Fibroblast of lung (primary cell): ENCODE results near the gene GNPTAB. TPM values are rescaled to one million over a fixed set of nuclear protein-coding genes. Genes with fewer than 3 reads are reported as not detected.

Source experiments
- DNase-seq, 2 donors: peaks; one replicate each; pipeline versions ENCODE4 v3.0.0 to v3.0.0-alpha.2; 2010; ENCODE audit warnings: low read depth in 2 of 2
- H2AFZ ChIP-seq: 2 replicates; pipeline ENCODE4 v1.5.1; 2012; ENCODE audit warnings: low read length, control low read depth, inconsistent platforms
- H3K27ac ChIP-seq: 2 replicates; pipeline ENCODE4 v1.5.1; 2011; ENCODE audit warnings: low read length, control low read depth; ENCODE audit not compliant: insufficient read depth
- H3K27me3 ChIP-seq: 2 replicates; pipeline ENCODE4 v1.5.1; 2011; ENCODE audit warnings: mild to moderate bottlenecking, low read length; ENCODE audit not compliant: control insufficient read depth, insufficient read depth
- H3K36me3 ChIP-seq: 2 replicates; pipeline ENCODE4 v1.5.1; 2011; ENCODE audit warnings: low read length; ENCODE audit not compliant: control insufficient read depth, insufficient read depth
- H3K4me1 ChIP-seq: 2 replicates; pipeline ENCODE4 v1.5.1; 2011; ENCODE audit warnings: low read length; ENCODE audit not compliant: control insufficient read depth, insufficient read depth; ENCODE audit errors: extremely low read depth
- H3K4me2 ChIP-seq: 2 replicates; pipeline ENCODE4 v1.5.1; 2011; ENCODE audit warnings: low read length, control low read depth; ENCODE audit not compliant: insufficient read depth; ENCODE audit errors: extremely low read depth
- H3K4me3 ChIP-seq, 4 experiments: fragments of 200-600 bp in 1 of 4; sonication (generic) in 1 of 4; replicated peaks in 1 of 4; 2 replicates each; pipeline ENCODE4 v1.5.1; 2011 to 2016; ENCODE audit warnings: low read length in 4 of 4, low read depth in 3 of 4, mild to moderate bottlenecking in 3 of 4, control low read depth in 2 of 4, inconsistent platforms in 1 of 4, mixed read lengths in 1 of 4; ENCODE audit not compliant: insufficient read depth in 1 of 4; ENCODE audit errors: control extremely low read depth in 1 of 4
- H3K79me2 ChIP-seq: 2 replicates; pipeline ENCODE4 v1.5.1; 2012; ENCODE audit warnings: mild to moderate bottlenecking, low read length, inconsistent platforms; ENCODE audit not compliant: control insufficient read depth, insufficient read depth
- H3K9ac ChIP-seq: 2 replicates; pipeline ENCODE4 v1.5.1; 2011; ENCODE audit warnings: mild to moderate bottlenecking, low read length, control low read depth; ENCODE audit not compliant: insufficient read depth
- H3K9me3 ChIP-seq: 2 replicates; pipeline ENCODE4 v1.5.1; 2012; ENCODE audit warnings: low read depth, low read length; ENCODE audit not compliant: control insufficient read depth, insufficient read depth
- H4K20me1 ChIP-seq: 2 replicates; pipeline ENCODE4 v1.5.1; 2011; ENCODE audit warnings: low read length; ENCODE audit not compliant: control insufficient read depth, insufficient read depth; ENCODE audit errors: extremely low read depth
- EZH2 ChIP-seq: IDR thresholded peaks from 2 replicates; pipeline ENCODE4 v1.5.1; 2012; ENCODE audit warnings: low read length, control low read depth, mild to moderate bottlenecking; ENCODE audit errors: missing control alignments
- polyA plus RNA-seq, 2 donors: library from polyadenylated mRNA; depleted of rRNA in 1 of 2; stranded (reverse) in 1 of 2; unstranded in 1 of 2; fragments of >200 nt; gene quantifications; 2 replicates each; pipeline ENCODE4 v1.2.1, GENCODE V29; 2011 to 2012; ENCODE audit warnings: missing spikeins in 1 of 2
- total RNA-seq: library from RNA; depleted of rRNA; stranded (reverse); fragments of >200 nt; gene quantifications from 2 replicates; pipeline ENCODE4 v1.2.1, GENCODE V29; 2014
- TF ChIP-seq, protein P1 (sequence below), 2 donors: IDR thresholded peaks in 1 of 2; conservative IDR thresholded peaks in 1 of 2; 1 replicate in 1 of 2; 2 replicates in 1 of 2; pipeline ENCODE4 v1.5.1; 2011 to 2012; ENCODE audit warnings: low read length in 2 of 2, control low read depth in 1 of 2, inconsistent platforms in 1 of 2, low read depth in 1 of 2, mild to moderate bottlenecking in 1 of 2

Gene GNPTAB
- total and polyA plus RNA-seq, 2 donors (not counting 1 experiment from before 2014, with no cell fraction given), result 49.7 to 58.4 TPM

- Histone ChIP-seq H3K27me3 (no peaks in the 10 kb centered on the region), H3K4me3 (no peak overlapping the region), H2AFZ (no peak overlapping the region), H3K4me1 (no peaks in the 10 kb centered on the region), H3K4me2 (no peak overlapping the region), H3K9me3 (no peaks in the 10 kb centered on the region), H4K20me1 (no peaks in the 10 kb centered on the region), H3K79me2 (no peaks in the 10 kb centered on the region), H3K9ac (no peak overlapping the region), H3K27ac (no peak overlapping the region), H3K36me3 (peaks cover 3% of the 10 kb centered on the region)
- DNase-seq, result no peak
- TF ChIP-seq EZH2, result no peak
- TF ChIP-seq, protein P1, sequence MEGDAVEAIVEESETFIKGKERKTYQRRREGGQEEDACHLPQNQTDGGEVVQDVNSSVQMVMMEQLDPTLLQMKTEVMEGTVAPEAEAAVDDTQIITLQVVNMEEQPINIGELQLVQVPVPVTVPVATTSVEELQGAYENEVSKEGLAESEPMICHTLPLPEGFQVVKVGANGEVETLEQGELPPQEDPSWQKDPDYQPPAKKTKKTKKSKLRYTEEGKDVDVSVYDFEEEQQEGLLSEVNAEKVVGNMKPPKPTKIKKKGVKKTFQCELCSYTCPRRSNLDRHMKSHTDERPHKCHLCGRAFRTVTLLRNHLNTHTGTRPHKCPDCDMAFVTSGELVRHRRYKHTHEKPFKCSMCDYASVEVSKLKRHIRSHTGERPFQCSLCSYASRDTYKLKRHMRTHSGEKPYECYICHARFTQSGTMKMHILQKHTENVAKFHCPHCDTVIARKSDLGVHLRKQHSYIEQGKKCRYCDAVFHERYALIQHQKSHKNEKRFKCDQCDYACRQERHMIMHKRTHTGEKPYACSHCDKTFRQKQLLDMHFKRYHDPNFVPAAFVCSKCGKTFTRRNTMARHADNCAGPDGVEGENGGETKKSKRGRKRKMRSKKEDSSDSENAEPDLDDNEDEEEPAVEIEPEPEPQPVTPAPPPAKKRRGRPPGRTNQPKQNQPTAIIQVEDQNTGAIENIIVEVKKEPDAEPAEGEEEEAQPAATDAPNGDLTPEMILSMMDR (conservative IDR thresholded peaks at IDR 0.05 in 1 of 2, IDR thresholded peaks at IDR 0.05 in 1 of 2; ENCODE audit: low read depth in 1 of 2, low read length in 2 of 2), result no peak
Measured at GRCh38 chr12:101740980-101741379, 89.8 kb downstream of the GNPTAB start.

DNA sequence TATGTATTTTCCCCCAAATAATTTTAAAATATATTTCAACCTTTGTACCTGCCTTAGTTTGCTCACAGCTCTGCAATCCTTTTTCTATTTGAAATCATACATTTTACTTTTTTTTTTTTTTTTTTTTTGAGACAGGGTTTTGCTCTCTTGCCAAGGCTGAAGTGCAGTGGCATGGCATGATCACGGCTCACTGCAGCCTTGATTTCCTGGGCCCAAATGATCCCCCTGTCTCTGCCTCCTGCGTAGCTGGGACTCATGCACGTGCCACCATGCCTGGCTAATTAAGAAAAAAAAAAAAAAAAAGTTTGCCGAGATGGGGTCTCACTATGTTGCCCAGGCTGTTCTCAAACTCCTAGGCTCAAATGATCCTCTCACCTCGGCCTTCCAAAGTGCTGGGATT is 90.2 kb downstream of the GNPTAB start:
- Histone ChIP-seq H3K4me1 (no peaks in the 10 kb centered on the region), H3K27me3 (no peaks in the 10 kb centered on the region), H3K36me3 (peaks cover 3% of the 10 kb centered on the region), H2AFZ (no peak overlapping the region), H3K9ac (no peak overlapping the region), H3K9me3 (no peaks in the 10 kb centered on the region), H3K27ac (no peak overlapping the region), H3K79me2 (no peaks in the 10 kb centered on the region), H3K4me3 (no peak overlapping the region), H3K4me2 (no peak overlapping the region), H4K20me1 (no peaks in the 10 kb centered on the region)
- TF ChIP-seq EZH2, result no peak
- TF ChIP-seq, protein P1 (conservative IDR thresholded peaks at IDR 0.05 in 1 of 2, IDR thresholded peaks at IDR 0.05 in 1 of 2; ENCODE audit: low read depth in 1 of 2, low read length in 2 of 2), result no peak
- DNase-seq, result no peak

GRCh38 chr12:101738920-101739665 is 91.7 kb downstream of the GNPTAB start, which contains the start of gene SYCP3:
SYCP3 (minus strand) TSS chr12:101739462; CDS start chr12:101737935, 1,527 bp downstream.
- no peak within 1 kb of the TSS for H3K4me2 ChIP-seq
- no peaks in the 10 kb centered on the region for H4K20me1 ChIP-seq
- no peak within 1 kb of the TSS for H3K9ac ChIP-seq
- H3K4me3 ChIP-seq, result no peak within 1 kb of the TSS
- H3K4me1 ChIP-seq, result no peaks in the 10 kb centered on the region
- H3K79me2 ChIP-seq, result no peaks in the 10 kb centered on the region
- DNase-seq, result no peak
- peaks cover 3% of the 10 kb centered on the region for H3K36me3 ChIP-seq
- no peak within 1 kb of the TSS for H3K27ac ChIP-seq
- TF ChIP-seq, protein P1 (conservative IDR thresholded peaks at IDR 0.05 in 1 of 2, IDR thresholded peaks at IDR 0.05 in 1 of 2; ENCODE audit: low read depth in 1 of 2, low read length in 2 of 2), result no peak
- TF ChIP-seq EZH2, result no peak
- no peak within 1 kb of the TSS for H2AFZ ChIP-seq
- H3K27me3 ChIP-seq, result no peaks in the 10 kb centered on the region
- no peaks in the 10 kb centered on the region for H3K9me3 ChIP-seq
